Keratinocyte (primary cell): ENCODE data around the gene PEX5L. TPM values are rescaled to one million over a fixed set of nuclear protein-coding genes. Genes with fewer than 3 reads are reported as not detected.

Experiments
- DNase-seq: peaks from one replicate; pipeline ENCODE4 v3.0.0-alpha.2; 2011; ENCODE audit warnings: low read depth, missing footprints, low spot score
- FAIRE-seq: peaks from 2 replicates; lab custom pipeline; 2011; peaks lifted over from hg19 to GRCh38; lab: Jason Lieb, UNC
- H2AFZ ChIP-seq: 2 replicates; pipeline ENCODE4 v1.6.0; 2012; ENCODE audit warnings: low read length, control low read depth, inconsistent platforms; ENCODE audit not compliant: control insufficient read depth
- H3K27ac ChIP-seq: 2 replicates; pipeline ENCODE4 v1.5.1; 2011; ENCODE audit warnings: low read length; ENCODE audit not compliant: control insufficient read depth, insufficient read depth
- H3K27me3 ChIP-seq: 3 replicates; pipeline ENCODE4 v1.6.0; 2011; ENCODE audit warnings: low read length; ENCODE audit not compliant: control insufficient read depth, insufficient read depth; ENCODE audit errors: extremely low read depth
- H3K36me3 ChIP-seq, 2 experiments: 2 replicates in 1 of 2; 3 replicates in 1 of 2; pipeline ENCODE4 v1.5.1; 2011; ENCODE audit warnings: low read length in 2 of 2, mild to moderate bottlenecking in 1 of 2; ENCODE audit not compliant: control insufficient read depth in 2 of 2, insufficient read depth in 2 of 2; ENCODE audit errors: extremely low read depth in 1 of 2
- H3K4me1 ChIP-seq: 3 replicates; pipeline ENCODE4 v1.5.1; 2011; ENCODE audit warnings: low read length; ENCODE audit not compliant: control insufficient read depth, insufficient read depth; ENCODE audit errors: extremely low read depth
- H3K4me2 ChIP-seq: 3 replicates; pipeline ENCODE4 v1.6.0; 2011; ENCODE audit warnings: low read depth, low read length; ENCODE audit not compliant: control insufficient read depth, insufficient read depth; ENCODE audit errors: extremely low read depth
- H3K4me3 ChIP-seq, 3 experiments: fragments of 200-600 bp in 1 of 3; sonication (generic) in 1 of 3; 2 replicates in 2 of 3; 3 replicates in 1 of 3; pipeline ENCODE4 v1.5.1; 2011 to 2016; ENCODE audit warnings: low read length in 3 of 3, mild to moderate bottlenecking in 3 of 3, control low read depth in 2 of 3, inconsistent platforms in 1 of 3, low read depth in 1 of 3, mixed read lengths in 1 of 3, mixed run types in 1 of 3, moderate library complexity in 1 of 3; ENCODE audit not compliant: control insufficient read depth in 2 of 3, insufficient read depth in 2 of 3; ENCODE audit errors: extremely low read depth in 1 of 3
- H3K79me2 ChIP-seq: 2 replicates; pipeline ENCODE4 v1.6.0; 2012; ENCODE audit warnings: low read length; ENCODE audit not compliant: control insufficient read depth, insufficient read depth
- H3K9ac ChIP-seq: 3 replicates; pipeline ENCODE4 v1.6.0; 2011; ENCODE audit warnings: low read length; ENCODE audit not compliant: control insufficient read depth, insufficient read depth; ENCODE audit errors: extremely low read depth
- H3K9me1 ChIP-seq: 3 replicates; pipeline ENCODE4 v1.6.0; 2011; ENCODE audit warnings: low read length; ENCODE audit not compliant: control insufficient read depth, insufficient read depth; ENCODE audit errors: extremely low read depth
- H3K9me3 ChIP-seq: 2 replicates; pipeline ENCODE4 v1.5.1; 2012; ENCODE audit warnings: low read depth, low read length; ENCODE audit not compliant: control insufficient read depth
- H4K20me1 ChIP-seq: 3 replicates; pipeline ENCODE4 v1.6.0; 2011; ENCODE audit warnings: low read length; ENCODE audit not compliant: control insufficient read depth, insufficient read depth; ENCODE audit errors: extremely low read depth
- CTCF ChIP-seq, 3 experiments: IDR thresholded peaks in 1 of 3; conservative IDR thresholded peaks in 1 of 3; optimal IDR thresholded peaks in 1 of 3; 2 replicates in 2 of 3; 3 replicates in 1 of 3; pipeline versions ENCODE3 to v1.5.1; 2011; ENCODE audit warnings: low read length in 3 of 3, mild to moderate bottlenecking in 3 of 3, moderate library complexity in 2 of 3, control low read depth in 1 of 3, inconsistent platforms in 1 of 3; ENCODE audit not compliant: insufficient read depth in 2 of 3; ENCODE audit errors: extremely low read depth in 1 of 3
- EZH2 ChIP-seq: IDR thresholded peaks from one replicate; pipeline ENCODE4 v1.6.1; 2012; ENCODE audit warnings: inconsistent platforms, mild to moderate bottlenecking, low read length, moderate library complexity
- dilution Hi-C: fragments of 300-500 bp; cut with MboI; formaldehyde crosslinking; loops from one replicate; pipeline ENCODE4 v1.7.0; 2020; ENCODE audit warnings: low sequenced_read_pairs; ENCODE audit not compliant: extremely low pct_ligation_motif_present
- polyA plus RNA-seq, 5 experiments: library from polyadenylated mRNA; depleted of rRNA in 3 of 5; stranded (reverse) in 3 of 5; stranded (forward) in 1 of 5; unstranded in 1 of 5; fragments of >200 nt; gene quantifications; 1 replicate in 1 of 5; 2 replicates in 3 of 5; 3 replicates in 1 of 5; pipeline versions ENCODE4 v1.2.1 to v1.2.3, GENCODE V29; 2011 to 2012; ENCODE audit warnings: missing spikeins in 2 of 5, low read depth in 1 of 5, low replicate concordance in 1 of 5

Gene PEX5L
- polyA plus RNA-seq, 1 donor (not counting 4 experiments of a cell fraction or from before 2014, with no cell fraction given), result 0.92 TPM

DNA sequence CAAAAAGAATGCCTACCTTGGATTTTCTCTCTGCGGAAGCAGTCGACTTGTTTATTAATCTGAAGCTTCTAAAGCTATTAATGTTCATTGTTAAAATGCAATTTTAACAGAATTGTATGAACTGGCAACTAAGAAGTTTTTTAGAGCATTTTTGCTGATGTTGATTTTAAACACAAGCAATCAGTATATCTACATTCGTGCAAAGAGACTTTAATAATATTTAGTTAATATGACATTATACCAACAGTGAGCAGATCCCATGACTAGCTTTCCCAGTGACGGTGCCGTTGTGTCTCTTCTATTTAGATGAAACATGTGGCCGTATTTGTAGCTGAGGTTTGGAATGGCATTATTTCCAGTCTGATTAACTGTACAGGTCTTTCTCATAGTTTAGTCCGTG is 88.0 kb downstream of the PEX5L start:
- Histone ChIP-seq H3K9me3 (no peaks in the 10 kb centered on the region), H3K79me2 (no peaks in the 10 kb centered on the region), H3K4me3 (no peak overlapping the region), H3K4me2 (no peak overlapping the region), H3K27ac (no peak overlapping the region), H3K4me1 (no peaks in the 10 kb centered on the region), H3K36me3 (no peaks in the 10 kb centered on the region), H3K27me3 (no peaks in the 10 kb centered on the region), H4K20me1 (no peaks in the 10 kb centered on the region), H3K9me1 (no peaks in the 10 kb centered on the region), H2AFZ (no peak overlapping the region), H3K9ac (no peak overlapping the region)
- DNase-seq (no peak), FAIRE-seq (no peak)
- dilution Hi-C loops, result no loop called here
- TF ChIP-seq CTCF (optimal IDR thresholded peaks at IDR 0.05 in 1 of 3, IDR thresholded peaks at IDR 0.05 in 1 of 3, conservative IDR thresholded peaks at IDR 0.05 in 1 of 3; ENCODE audit: extremely low read depth in 1 of 3, insufficient read depth in 2 of 3, low read length in 3 of 3) (no peak), EZH2 (no peak)

DNA sequence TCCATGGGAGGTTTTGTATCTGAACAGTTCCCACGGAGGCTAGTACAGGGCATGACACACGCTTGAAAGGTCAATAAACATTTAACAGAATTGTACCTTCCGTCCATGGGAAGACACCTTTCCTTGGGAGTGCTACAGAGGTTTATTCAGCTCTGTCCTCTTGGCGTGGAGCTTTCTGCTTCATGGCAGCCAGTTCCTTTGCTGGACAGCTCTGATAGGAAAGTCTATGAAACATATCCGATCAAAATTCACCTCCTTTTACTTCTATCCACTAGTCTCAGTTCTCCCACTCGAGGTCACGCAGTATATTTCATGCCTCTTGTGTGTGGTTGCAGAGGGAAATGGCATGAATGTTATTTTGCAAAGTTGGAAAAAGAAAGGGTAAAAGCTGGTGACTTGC is 91.2 kb downstream of the PEX5L start:
- dilution Hi-C loops, result no loop called here
- FAIRE-seq, result no peak
- no peak for DNase-seq
- no peak overlapping the region for H2AFZ ChIP-seq
- H4K20me1 ChIP-seq, result no peaks in the 10 kb centered on the region
- TF ChIP-seq CTCF (optimal IDR thresholded peaks at IDR 0.05 in 1 of 3, IDR thresholded peaks at IDR 0.05 in 1 of 3, conservative IDR thresholded peaks at IDR 0.05 in 1 of 3; ENCODE audit: extremely low read depth in 1 of 3, insufficient read depth in 2 of 3, low read length in 3 of 3) (no peak), EZH2 (no peak)
- no peaks in the 10 kb centered on the region for H3K4me1 ChIP-seq
- no peak overlapping the region for H3K4me3 ChIP-seq
- H3K4me2 ChIP-seq, result no peak overlapping the region
- H3K27ac ChIP-seq, result no peak overlapping the region
- H3K36me3 ChIP-seq, result no peaks in the 10 kb centered on the region
- H3K9me3 ChIP-seq, result no peaks in the 10 kb centered on the region
- H3K9ac ChIP-seq, result no peak overlapping the region
- no peaks in the 10 kb centered on the region for H3K27me3 ChIP-seq
- H3K9me1 ChIP-seq, result no peaks in the 10 kb centered on the region
- no peaks in the 10 kb centered on the region for H3K79me2 ChIP-seq
